Gastrocnemius medialis (tissue), 4 donors: Measurements from ENCODE around the gene POM121C. TPM values are rescaled to one million over a fixed set of nuclear protein-coding genes. Genes with fewer than 3 reads are reported as not detected.
"Not testable (repeated sequence)": the region's sequence is repeated elsewhere in the genome, so short reads cannot be mapped to it uniquely, and the experiment has no call there.

Experiments used
- ATAC-seq, 2 donors: fragments of 150-250 bp; one replicate each; pipeline ENCODE4 v1.9.1; 2016
- DNase-seq, 2 donors: peaks; one replicate each; pipeline ENCODE4 v3.0.0-alpha.2; 2019
- H3K27ac ChIP-seq, 4 donors: fragments of 200-600 bp; sonication (generic); 1 replicate in 1 of 4; 2 replicates in 3 of 4; pipeline ENCODE4 v1.5.1; 2016 to 2018; ENCODE audit warnings: mild to moderate bottlenecking in 2 of 4, moderate library complexity in 1 of 4
- H3K27me3 ChIP-seq, 3 donors: fragments of 200-600 bp; sonication (generic) in 2 of 3; 1 replicate in 1 of 3; 2 replicates in 2 of 3; pipeline versions ENCODE4 v1.5.1 to v1.6.0; 2016 to 2019; ENCODE audit warnings: mild to moderate bottlenecking in 1 of 3, moderate library complexity in 1 of 3
- H3K36me3 ChIP-seq, 2 donors: fragments of 200-600 bp; sonication (generic) in 1 of 2; one replicate each; pipeline ENCODE4 v1.5.1; 2017 to 2018
- H3K4me1 ChIP-seq, 2 donors: fragments of 200-600 bp; sonication (generic) in 1 of 2; one replicate each; pipeline ENCODE4 v1.5.1; 2016 to 2017; ENCODE audit warnings: mild to moderate bottlenecking in 2 of 2
- H3K4me3 ChIP-seq, 4 donors: fragments of 200-600 bp; sonication (generic) in 3 of 4; 1 replicate in 1 of 4; 2 replicates in 3 of 4; pipeline ENCODE4 v1.5.1; 2016 to 2019; ENCODE audit warnings: mild to moderate bottlenecking in 2 of 4
- H3K9me3 ChIP-seq, 3 donors: fragments of 200-600 bp; sonication (generic) in 2 of 3; 1 replicate in 1 of 3; 2 replicates in 2 of 3; pipeline ENCODE4 v1.5.1; 2016 to 2019
- in situ Hi-C, 4 donors: fragments of 200-750 bp; cut with MboI; loops; one replicate each; pipeline versions ENCODE4 v1.15.0 to v1.8.0; 2017; ENCODE audit warnings: low sequenced_read_pairs in 4 of 4
- intact Hi-C: fragments of 100-400 bp; cut with DNase I; formaldehyde crosslinking; loops from one replicate; pipeline ENCODE4 v1.15.1; 2023; ENCODE audit warnings: low total_unique reads
- total RNA-seq, 4 donors: library from RNA; depleted of rRNA; stranded (reverse); fragments of >200 nt; gene quantifications; one replicate each; pipeline versions ENCODE4 v1.1.0 to v1.2.3, GENCODE V29; 2016

The POM121C gene
- total RNA-seq, 4 donors from 2014 or later, result 6.6 to 7.9 (median 7.4) TPM

GRCh38 chr7:75518842-75519241, 32.7 kb upstream of the POM121C start:
- H3K27ac ChIP-seq, ATAC-seq, DNase-seq, H3K9me3 ChIP-seq, in situ Hi-C loops, H3K4me1 ChIP-seq, H3K27me3 ChIP-seq, H3K4me3 ChIP-seq, intact Hi-C loops: not testable (repeated sequence)
- peaks cover 0 to 17% of the 10 kb centered on the region in 2 donors for H3K36me3 ChIP-seq

GRCh38 chr7:75509033-75509432, 22.9 kb upstream of the POM121C start:
- H3K4me3 ChIP-seq, DNase-seq, ATAC-seq, intact Hi-C loops, H3K27me3 ChIP-seq, H3K36me3 ChIP-seq, H3K4me1 ChIP-seq, in situ Hi-C loops, H3K27ac ChIP-seq, H3K9me3 ChIP-seq: not testable (repeated sequence)

GRCh38 chr7:75492020-75492419, 5.9 kb upstream of the POM121C start, which contains the start of gene SPDYE5:
Gene SPDYE5 (plus strand): TSS chr7:75492320. CDS start chr7:75494048, 1,728 bp downstream.
- in situ Hi-C loops, H3K27me3 ChIP-seq, H3K9me3 ChIP-seq, H3K4me3 ChIP-seq, intact Hi-C loops, ATAC-seq, H3K27ac ChIP-seq, DNase-seq, H3K4me1 ChIP-seq, H3K36me3 ChIP-seq: not testable (repeated sequence)

- in situ Hi-C loops, result not testable (repeated sequence)
These were observed 632 bp downstream of the POM121C start for GRCh38 chr7:75485355-75485978.

GRCh38 chr7:75480313-75480712, 5.8 kb downstream of the POM121C start:
- intact Hi-C loops, in situ Hi-C loops, DNase-seq, H3K27me3 ChIP-seq, H3K4me3 ChIP-seq, ATAC-seq, H3K27ac ChIP-seq, H3K9me3 ChIP-seq, H3K4me1 ChIP-seq, H3K36me3 ChIP-seq: not testable (repeated sequence)

More at GRCh38 chr7:75485355-75485978, 632 bp downstream of the POM121C start:
- H3K4me1 ChIP-seq, ATAC-seq, H3K9me3 ChIP-seq, intact Hi-C loops, H3K36me3 ChIP-seq, H3K27me3 ChIP-seq: not testable (repeated sequence)
- H3K4me3 ChIP-seq, result peak overlapping the region; percentile 66 to 98 (median 84)
- H3K27ac ChIP-seq, result peak overlapping the region; percentile 88 to 95 (median 90)
- peak in 1 of 2 donors; percentile 12 for DNase-seq

- H3K4me3 ChIP-seq, in situ Hi-C loops, intact Hi-C loops, H3K4me1 ChIP-seq, H3K27me3 ChIP-seq, H3K9me3 ChIP-seq: not testable (repeated sequence)
- Histone ChIP-seq H3K27ac (peak overlapping the region in 1 of 4 donors; percentile 51), H3K36me3 (peaks cover 0 to 12% of the 10 kb centered on the region in 2 donors)
- peak in 1 of 2 donors; percentile 44 for ATAC-seq
- DNase-seq, result peak in 1 of 2 donors; percentile 35
These were observed 8.6 kb downstream of the POM121C start for GRCh38 chr7:75477457-75477856.

GRCh38 chr7:75470166-75470565, 15.9 kb downstream of the POM121C start:
- H3K4me1 ChIP-seq, H3K27ac ChIP-seq, intact Hi-C loops, H3K4me3 ChIP-seq, ATAC-seq, in situ Hi-C loops, H3K9me3 ChIP-seq, H3K27me3 ChIP-seq, DNase-seq: not testable (repeated sequence)
- peaks cover 0 to 16% of the 10 kb centered on the region in 2 donors for H3K36me3 ChIP-seq

GRCh38 chr7:75460541-75460940, 25.6 kb downstream of the POM121C start:
- ATAC-seq, result peak in 1 of 2 donors; percentile 39
- DNase-seq, H3K9me3 ChIP-seq, H3K4me3 ChIP-seq, H3K27me3 ChIP-seq, H3K27ac ChIP-seq, intact Hi-C loops, in situ Hi-C loops, H3K36me3 ChIP-seq, H3K4me1 ChIP-seq: not testable (repeated sequence)

GRCh38 chr7:75458034-75458433, 28.1 kb downstream of the POM121C start:
- intact Hi-C loops, H3K36me3 ChIP-seq, H3K27me3 ChIP-seq: not testable (repeated sequence)

GRCh38 chr7:75456403-75456802, 29.7 kb downstream of the POM121C start:
- H3K9me3 ChIP-seq, H3K4me3 ChIP-seq, H3K27me3 ChIP-seq, H3K36me3 ChIP-seq, H3K27ac ChIP-seq, in situ Hi-C loops, ATAC-seq, H3K4me1 ChIP-seq, intact Hi-C loops, DNase-seq: not testable (repeated sequence)

More at GRCh38 chr7:75458034-75458433, 28.1 kb downstream of the POM121C start:
- H3K4me1 ChIP-seq, H3K27ac ChIP-seq, H3K4me3 ChIP-seq, H3K9me3 ChIP-seq, ATAC-seq, DNase-seq, in situ Hi-C loops: not testable (repeated sequence)
